GM19438 (cell line): ENCODE results near the gene SNRNP48.

Source experiments
- ATAC-seq: cut with Tn5 transposase; IDR thresholded peaks from one replicate; pipeline ENCODE4 v1.9.1; 2021; ENCODE audit warnings: low read depth; ENCODE audit not compliant: unreplicated experiment

SNRNP48 gene

DNA sequence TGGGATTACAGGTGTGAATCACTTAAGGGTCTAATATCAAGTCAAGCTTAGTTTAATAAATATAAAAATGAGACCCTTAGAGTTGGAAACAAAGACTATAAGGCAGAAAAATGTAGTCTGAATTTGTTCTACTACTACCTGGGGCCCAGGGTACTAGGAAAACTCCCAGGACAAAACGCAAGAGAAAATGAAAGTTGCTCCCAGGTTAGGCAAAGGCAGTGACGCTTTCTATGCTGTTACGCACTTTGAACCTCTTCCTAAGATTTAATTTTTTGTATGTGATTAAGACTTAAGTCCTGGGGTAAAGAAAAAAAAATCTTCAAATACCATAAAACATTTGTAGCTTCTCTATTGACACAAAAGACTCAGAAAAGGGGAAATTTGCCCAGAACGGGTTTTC lies 31.2 kb upstream of the SNRNP48 start:
- no peak for ATAC-seq

DNA sequence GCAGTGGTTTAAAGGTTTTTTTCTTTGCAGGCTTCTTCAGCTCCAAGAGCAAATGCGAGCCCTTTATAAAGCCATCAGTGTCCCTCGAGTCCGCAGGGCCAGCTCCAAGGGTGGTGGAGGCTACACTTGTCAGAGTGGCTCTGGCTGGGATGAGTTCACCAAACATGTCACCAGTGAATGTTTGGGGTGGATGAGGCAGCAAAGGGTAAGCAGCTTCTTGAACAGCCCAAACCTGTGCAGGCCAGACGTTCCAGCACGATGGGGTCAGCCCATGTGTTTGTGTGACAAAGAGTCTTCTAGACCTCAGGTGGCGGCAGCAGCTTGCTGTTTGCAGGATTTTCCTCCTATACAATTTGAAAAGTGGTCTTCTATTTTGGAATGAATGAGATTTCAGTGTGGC lies 30.8 kb upstream of the SNRNP48 start:
- ATAC-seq: no peak

DNA sequence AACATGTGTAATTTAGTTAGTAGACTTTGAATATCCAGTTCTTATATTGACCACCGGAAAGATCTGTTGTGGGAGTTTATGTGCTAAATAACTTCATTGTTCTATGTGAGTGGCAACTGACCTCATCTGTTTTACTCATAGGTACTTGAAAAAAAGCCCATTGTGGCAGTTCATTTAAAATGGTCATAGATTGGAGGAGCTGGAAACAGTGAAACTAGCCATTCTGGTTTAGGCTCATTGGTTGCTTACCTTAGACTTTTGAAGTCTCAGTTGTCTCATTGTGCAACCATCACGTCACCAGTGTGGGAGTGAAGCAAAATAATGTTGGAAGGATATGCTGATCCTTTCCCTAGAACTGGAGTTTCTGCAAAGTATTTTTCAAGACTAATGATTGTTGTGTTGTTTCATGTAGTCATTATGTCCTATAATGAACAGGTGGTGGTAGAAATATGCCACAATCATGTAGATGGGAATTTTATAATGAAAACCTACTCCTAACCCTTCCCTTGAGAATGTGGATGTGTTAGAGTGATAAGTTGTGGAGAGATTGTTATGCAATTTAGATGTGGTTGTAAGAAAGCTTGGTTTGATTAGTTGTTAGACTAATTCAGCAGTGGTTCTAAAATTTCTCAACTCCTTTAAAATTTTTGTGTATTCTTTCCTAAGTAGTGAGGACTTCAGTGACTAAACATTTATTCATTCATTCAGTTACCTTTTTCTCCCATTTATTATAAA lies 30.2 kb upstream of the SNRNP48 start:
- no peak for ATAC-seq

DNA sequence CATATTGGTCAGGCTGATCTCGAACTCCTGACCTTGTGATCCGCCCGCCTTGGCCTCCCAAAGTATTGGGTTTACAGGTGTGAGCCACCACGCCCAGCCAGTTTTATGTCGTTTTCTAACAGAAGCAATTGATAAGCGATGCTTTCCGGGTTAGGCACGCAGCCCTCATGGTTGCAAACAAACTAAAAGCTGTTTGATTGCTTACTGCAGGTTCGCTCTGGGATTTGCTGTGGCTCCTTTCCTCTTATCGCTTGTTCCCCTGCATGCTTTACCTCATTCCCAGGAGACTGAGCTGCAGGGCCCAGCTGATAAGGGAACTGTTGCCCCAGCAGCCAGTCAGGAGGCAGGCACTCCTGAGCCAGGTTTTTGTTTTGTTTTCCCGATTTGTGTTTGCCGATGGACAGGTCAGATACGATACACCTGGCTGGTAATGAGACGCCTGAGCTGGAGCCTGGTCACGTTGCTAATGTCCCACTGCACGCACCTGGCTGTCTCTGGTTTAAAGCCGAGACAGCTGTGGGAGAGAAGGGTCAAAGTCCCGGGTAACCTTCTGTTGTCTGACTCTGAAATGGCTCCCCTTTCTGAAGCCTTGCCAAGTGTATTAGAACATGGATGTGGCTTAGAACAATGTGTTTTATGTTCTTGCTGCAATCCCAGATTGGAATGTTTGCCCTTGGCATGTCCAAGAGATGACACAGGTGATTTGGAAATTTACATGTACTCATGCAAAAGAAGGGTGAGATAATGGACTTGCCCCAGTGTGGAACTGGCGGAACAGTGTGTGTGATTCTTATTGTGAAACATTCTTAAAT lies 28.6 kb upstream of the SNRNP48 start:
- no peak for ATAC-seq

DNA sequence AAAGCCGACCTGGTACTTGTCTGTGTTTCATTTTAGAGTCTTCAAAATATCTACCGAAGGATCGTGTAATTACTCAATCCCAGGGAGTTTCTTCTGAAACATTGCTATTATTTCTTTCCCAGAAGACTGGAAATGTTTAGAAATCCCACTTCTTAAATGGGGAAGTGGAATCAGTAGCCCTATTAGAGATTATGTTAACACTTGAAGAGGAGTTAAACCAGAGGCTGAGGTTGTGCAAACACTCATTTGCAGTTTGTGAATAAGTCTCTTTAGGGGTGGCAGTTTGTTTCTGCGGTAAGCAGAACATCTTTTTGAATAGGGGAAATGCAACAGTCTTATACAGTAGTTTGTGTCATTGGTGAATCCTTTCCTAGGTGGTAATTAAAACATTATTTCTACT lies 27.2 kb upstream of the SNRNP48 start:
- ATAC-seq: no peak

DNA sequence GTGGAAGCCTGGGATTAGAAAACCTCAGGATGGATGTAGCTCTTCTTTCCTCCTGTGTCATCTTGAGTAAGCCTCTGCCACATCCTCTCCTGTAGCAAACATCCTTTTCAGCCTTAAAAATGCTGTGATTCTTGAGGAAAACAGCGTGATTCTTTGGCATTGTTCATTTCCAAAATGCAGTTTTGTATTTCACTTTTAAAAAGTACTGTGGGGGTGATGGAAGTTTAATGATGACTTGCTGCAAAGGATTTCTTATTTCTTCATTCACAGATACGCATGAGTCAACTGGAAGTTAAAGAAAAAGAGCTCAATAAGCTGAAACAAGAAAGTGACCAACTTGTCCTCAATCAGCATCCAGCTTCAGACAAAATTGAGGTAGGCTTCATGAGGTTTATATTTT lies 23.9 kb upstream of the SNRNP48 start:
- ATAC-seq: no peak

DNA sequence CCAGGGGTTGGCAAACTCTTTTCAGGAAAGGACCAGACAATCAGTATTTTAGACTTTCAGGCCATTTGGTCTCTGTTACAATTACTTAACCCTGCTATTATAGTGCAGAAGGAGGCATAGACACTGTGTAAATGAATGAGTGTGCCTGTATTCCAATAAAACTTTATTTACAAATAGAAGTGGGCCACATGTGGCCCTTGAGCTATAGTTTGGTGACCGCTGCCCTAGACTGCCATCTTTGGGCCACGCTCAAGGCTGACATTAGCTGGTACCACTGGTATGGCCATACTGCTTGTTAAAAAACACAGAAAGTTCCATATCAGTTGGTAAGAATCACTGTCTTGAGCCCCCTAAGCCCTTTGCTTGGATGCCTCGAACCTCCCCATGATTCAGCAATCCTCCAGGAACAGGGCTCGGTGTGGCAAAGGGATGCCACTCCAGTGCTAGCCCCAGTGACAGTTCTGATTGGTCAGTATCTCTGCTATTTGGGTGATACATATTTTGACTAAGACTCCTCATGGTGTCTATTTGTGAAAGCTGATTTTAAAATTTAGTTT lies 23.3 kb upstream of the SNRNP48 start:
- ATAC-seq: no peak

DNA sequence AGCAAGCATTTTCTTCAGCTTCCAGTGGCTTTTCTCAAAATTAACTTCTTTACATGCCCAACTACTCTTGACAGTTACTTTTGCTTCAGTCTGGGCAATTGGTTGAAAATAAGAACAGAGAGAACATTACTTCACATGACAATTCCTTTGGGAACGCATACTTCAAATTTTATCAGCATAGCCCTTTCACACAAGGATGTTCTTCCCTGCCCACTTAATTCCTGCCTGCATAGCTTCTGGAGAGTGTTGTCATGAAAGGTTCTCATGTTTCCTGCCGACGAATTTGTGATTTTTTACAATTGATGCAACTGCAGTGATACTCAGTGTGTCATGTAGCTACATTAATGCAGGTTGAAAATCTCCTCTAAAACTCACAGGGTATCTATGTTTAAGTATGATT lies 22.0 kb upstream of the SNRNP48 start:
- ATAC-seq: no peak

DNA sequence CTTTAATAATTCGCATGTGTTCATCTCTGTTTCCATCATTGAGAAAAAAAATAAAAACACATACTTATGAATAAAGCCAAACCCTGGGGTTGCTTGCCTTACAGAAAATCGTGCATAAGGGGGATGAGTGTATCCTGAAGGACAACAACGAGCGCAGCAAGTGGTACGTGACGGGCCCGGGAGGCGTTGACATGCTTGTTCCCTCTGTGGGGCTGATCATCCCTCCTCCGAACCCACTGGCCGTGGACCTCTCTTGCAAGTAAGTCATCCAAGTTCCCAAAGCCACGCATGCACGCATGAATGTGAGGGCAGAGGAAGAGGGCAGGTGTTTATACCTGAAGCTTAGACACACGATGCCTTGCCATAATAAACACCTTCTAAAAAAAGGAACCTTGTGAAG lies 20.9 kb upstream of the SNRNP48 start:
- no peak for ATAC-seq

DNA sequence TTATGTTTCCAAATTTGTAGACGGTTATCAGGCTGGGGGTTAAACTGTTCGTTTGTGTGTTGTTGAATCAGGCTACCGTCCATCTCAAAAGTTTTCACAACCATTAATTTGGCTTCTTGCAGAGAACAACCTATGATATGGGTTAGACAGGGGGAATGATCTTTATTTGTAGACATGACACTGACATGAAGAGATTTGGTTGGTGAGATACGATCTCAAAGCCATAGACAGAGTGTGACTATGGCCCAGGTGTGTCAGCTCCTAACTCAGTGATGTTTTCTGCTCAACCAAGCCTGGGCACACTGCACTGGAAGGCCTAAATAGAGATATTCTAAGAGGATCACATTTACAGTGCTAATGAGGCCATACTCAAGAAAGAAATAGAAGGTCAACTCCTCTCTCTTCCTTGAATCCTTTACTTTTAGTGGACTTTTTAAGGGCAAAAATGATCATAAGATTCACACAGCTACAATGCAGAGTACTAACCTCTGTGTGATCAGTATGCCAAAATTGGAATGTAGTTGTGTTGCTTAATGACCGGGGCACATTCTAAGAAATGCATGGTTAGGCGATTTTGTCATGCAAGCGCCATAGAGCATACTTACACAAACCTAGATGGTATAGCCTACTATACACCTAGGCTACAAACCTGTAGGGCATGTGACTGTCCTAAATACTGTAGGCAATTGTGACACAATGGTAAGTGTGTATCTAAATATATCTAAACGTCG lies 17.6 kb upstream of the SNRNP48 start:
- no peak for ATAC-seq

DNA sequence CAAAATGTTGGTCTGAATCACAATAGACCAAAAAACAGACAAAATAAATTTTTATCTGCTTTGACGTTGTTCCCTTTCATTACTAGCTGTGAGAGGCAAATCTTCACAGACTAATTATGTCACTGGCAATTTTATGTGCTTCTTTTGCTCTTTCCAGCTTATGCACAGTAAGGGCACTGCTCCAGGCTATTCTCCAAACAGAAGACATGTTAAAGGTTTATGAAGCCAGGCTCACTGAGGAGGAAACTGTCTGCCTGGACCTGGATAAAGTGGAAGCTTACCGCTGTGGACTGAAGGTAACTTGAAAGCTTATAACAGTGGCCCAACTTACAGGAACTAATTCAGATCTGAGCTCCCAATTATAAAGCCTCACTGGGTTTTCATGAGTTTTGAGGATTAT lies 15.5 kb upstream of the SNRNP48 start:
- no peak for ATAC-seq

DNA sequence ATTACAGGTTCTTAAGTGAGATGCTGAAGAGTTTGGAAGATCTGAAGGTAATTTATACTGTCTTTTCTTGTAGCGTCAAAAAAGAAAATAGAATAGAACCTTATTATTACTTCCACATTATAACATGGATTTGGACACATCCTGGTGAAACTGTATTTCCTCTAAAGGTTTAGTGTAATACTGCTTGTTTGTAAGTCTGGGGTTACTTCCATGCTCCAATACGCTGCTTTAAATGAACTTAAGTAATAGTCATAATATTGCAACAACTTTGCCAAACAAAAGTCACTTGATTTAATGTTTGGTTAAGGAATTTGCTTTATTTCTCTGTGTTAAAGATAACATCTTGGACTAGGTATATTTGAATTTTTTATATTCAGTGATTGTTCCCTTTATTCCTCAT lies 11.5 kb upstream of the SNRNP48 start:
- ATAC-seq: no peak

DNA sequence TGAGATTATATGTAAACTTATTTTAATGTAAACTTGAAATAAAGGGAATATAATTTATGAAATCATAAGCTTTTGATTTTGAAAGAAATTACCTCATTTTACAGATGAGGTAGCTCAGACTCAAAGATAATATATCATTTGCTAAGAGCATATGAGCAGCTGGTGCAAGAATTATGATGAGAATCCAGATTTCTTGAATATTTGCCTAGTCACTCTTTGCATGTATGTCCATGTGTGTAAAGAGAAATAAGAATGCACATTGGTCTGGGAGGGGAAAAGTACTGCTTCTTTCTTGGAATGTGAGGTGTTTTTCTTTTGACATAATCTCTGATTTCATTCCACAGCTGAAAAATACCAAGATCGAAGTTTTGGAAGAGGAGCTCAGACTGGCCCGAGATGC lies 11.1 kb upstream of the SNRNP48 start:
- ATAC-seq: no peak

DNA sequence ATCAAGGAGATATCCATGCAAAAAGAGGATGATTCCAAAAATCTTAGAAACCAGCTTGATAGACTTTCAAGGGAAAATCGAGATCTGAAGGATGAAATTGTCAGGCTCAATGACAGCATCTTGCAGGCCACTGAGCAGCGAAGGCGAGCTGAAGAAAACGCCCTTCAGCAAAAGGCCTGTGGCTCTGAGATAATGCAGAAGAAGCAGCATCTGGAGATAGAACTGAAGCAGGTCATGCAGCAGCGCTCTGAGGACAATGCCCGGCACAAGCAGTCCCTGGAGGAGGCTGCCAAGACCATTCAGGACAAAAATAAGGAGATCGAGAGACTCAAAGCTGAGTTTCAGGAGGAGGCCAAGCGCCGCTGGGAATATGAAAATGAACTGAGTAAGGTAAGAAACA lies 10.1 kb upstream of the SNRNP48 start:
- no peak for ATAC-seq

DNA sequence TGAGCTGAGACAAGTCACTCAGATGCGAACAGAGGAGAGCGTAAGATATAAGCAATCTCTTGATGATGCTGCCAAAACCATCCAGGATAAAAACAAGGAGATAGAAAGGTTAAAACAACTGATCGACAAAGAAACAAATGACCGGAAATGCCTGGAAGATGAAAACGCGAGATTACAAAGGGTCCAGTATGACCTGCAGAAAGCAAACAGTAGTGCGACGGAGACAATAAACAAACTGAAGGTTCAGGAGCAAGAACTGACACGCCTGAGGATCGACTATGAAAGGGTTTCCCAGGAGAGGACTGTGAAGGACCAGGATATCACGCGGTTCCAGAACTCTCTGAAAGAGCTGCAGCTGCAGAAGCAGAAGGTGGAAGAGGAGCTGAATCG lies 9.5 kb upstream of the SNRNP48 start:
- ATAC-seq: no peak

DNA sequence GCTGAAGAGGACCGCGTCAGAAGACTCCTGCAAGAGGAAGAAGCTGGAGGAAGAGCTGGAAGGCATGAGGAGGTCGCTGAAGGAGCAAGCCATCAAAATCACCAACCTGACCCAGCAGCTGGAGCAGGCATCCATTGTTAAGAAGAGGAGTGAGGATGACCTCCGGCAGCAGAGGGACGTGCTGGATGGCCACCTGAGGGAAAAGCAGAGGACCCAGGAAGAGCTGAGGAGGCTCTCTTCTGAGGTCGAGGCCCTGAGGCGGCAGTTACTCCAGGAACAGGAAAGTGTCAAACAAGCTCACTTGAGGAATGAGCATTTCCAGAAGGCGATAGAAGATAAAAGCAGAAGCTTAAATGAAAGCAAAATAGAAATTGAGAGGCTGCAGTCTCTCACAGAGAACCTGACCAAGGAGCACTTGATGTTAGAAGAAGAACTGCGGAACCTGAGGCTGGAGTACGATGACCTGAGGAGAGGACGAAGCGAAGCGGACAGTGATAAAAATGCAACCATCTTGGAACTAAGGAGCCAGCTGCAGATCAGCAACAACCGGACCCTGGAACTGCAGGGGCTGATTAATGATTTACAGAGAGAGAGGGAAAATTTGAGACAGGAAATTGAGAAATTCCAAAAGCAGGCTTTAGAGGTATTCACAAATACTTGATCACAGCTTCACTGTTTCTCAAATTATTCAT lies 8.9 kb upstream of the SNRNP48 start:
- no peak for ATAC-seq

DNA sequence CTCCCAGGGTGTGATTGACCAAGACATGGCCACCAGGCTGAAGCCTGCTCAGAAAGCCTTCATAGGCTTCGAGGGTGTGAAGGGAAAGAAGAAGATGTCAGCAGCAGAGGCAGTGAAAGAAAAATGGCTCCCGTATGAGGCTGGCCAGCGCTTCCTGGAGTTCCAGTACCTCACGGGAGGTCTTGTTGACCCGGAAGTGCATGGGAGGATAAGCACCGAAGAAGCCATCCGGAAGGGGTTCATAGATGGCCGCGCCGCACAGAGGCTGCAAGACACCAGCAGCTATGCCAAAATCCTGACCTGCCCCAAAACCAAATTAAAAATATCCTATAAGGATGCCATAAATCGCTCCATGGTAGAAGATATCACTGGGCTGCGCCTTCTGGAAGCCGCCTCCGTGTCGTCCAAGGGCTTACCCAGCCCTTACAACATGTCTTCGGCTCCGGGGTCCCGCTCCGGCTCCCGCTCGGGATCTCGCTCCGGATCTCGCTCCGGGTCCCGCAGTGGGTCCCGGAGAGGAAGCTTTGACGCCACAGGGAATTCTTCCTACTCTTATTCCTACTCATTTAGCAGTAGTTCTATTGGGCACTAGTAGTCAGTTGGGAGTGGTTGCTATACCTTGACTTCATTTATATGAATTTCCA lies 4.6 kb upstream of the SNRNP48 start:
- no peak for ATAC-seq

DNA sequence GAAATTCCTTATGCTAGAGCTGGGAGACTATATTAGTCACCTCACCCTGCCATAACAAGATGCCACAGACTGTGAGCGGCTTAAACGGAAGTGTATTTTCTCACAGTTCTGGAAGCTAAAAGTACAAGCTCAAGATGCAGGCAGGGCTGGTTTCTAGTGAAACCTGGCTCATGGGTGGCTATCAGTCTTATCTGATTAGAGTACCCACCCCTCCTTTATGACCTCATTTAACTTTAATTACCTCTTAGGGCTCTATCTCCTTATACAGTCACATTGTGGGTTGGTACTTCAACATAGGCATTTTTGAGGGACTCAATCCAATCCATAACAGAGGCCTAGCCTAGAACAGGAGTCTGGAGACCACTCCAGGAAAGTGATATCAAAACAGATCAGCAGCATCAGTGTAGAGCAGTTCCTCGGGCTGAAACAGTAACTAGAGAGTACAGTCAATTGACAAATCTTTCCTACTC lies 2.3 kb upstream of the SNRNP48 start:
- no peak for ATAC-seq

DNA sequence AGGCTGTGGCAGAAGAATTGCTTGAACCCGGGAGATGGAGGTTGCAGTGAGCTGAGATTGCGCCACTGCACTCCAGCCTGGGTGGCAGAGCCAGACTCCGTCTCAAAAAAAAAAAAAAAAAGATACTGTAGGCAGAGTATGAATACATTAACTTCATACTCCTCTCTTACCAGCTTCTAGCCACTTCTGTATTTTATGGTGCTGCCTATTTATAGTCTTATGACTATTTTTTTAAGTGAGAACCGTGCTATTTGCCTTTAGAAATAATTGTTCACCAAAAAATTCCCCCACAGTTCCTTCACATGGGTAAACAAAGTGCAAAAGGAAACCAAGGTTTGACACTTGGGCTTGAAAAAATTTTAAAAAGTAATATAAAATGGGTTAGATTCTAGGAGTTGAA lies 1.5 kb upstream of the SNRNP48 start:
- ATAC-seq: no peak

DNA sequence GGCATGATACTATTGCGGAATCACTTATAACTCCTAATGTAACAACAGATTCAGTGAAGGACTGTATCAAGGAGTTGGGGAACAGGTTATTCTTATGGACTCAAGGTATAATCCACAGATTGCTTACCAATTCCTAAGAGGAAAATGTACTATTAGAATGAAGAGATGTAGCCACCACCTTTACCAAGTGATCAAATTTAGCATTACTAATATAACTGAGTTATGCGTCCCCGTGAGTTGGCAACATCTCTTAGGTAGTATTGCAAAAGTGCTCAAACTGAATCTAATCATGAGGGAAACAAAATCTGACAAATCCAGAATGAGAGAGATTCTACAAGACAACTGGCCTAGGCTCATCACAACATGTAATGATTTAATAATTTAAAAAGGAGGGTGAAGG lies 777 bp upstream of the SNRNP48 start:
- no peak for ATAC-seq
